Dermis blood vessel endothelial cell (primary cell): ENCODE results near the gene B9D2. TPM values are rescaled to one million over a fixed set of nuclear protein-coding genes. Genes with fewer than 3 reads are reported as not detected.

ENCODE experiments used
- DNase-seq: peaks from one replicate; pipeline ENCODE4 v3.0.0; 2010
- total RNA-seq: library from RNA; depleted of rRNA; stranded (reverse); fragments of >200 nt; gene quantifications from 2 replicates; pipeline ENCODE4 v1.2.3, GENCODE V29; 2014

B9D2 gene
- total RNA-seq, 1 donor from 2014 or later = 6.8 TPM

DNA sequence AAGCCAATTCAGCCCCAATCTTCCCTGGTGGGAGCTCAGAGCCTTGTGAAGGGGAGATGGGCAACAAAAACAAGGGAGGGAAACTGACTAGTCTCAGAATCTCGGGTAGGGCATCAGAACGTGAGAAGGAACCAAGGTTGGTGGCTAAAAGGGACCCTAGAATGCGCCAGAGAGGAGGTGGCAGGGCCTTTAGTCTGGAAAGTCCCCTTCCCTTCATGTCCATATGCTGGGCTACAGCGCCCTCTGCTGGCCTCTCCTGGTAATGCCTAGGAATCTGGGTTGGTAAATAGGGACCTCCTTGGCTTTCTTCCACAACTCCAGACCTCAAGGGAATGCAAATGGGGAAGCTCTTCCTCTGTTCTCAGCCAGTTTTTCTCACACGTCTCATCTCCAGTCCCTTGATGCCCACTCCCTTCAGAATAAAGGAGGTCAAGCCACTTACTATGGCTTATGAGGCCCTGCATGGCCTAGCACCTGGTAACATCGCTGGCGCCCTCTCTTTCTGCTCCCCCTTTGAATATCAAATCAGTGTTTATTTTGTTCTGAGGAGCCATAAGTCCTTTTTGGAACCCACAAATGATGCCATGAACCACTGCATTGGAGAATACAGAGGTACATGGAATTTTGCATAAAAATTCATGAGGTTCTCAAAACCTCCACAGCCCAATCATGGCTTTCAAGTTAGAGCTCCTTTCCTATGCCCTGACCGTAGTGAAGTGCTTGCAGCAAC lies 55.3 kb downstream of the B9D2 start:
- DNase-seq = peak; percentile 94

DNA sequence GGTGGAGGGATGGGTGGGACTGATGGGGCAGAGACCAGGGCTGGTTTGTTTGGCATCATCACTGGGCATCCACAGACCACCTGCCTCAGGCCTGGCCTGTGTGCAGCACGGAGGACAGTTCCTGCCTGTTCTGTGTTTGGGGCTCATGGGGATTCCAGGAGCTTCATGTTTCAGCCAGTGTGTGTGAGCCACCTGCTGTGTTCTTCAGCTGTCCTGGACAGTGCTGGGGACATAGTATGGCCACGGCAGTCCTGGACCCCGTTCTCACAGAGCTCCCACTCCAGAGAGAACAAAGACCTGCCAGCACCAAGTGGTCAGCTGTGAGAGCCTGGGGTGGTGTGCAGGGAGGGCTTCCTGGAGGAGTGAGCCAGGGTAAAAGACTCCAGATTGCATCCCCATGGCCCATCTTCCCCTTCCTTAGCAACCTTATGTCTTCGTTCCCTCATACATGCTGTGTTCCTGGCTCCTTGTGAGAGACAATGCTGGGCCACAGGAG lies 55.9 kb downstream of the B9D2 start:
- DNase-seq = no peak

DNA sequence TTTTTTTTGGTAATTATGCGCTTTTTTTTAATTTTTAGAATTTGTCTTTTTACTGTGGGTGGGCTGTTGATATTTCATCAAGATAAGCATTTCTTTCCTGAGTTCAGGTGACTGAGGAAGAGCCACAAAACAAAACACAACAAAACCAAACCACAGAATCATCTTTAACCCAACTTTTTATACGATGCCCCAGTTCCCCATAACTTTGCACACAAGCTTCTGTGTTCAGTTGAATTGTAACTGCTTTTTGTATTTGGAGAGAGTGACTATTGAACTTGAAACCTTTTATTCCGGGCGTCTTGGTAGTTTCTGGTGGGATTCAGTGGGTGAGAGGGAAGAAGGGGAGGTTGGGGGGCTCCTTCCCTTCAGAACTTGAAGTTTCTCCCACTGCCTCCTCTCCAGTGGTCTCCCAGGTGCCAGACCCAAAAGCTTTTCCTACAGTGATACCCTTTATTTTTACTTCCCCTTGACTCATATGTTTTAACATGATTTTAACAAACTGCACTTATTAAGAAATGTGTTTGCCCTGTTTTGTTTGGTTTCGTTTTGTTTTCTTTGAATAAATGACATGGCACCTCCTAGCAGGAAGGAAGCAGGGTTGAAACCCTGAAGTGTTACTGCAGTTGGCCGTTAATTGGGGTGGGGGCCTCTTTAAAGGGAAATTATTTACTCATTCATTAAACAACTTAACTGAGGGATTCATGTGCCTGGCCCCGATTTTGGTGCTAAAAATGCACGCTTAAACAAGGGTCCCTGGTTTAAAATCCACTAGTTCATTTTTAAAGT lies 56.7 kb downstream of the B9D2 start:
- DNase-seq = no peak

GRCh38 chr19:41305927-41306793 lies 57.8 kb downstream of the B9D2 start:
- no peak for DNase-seq

DNA sequence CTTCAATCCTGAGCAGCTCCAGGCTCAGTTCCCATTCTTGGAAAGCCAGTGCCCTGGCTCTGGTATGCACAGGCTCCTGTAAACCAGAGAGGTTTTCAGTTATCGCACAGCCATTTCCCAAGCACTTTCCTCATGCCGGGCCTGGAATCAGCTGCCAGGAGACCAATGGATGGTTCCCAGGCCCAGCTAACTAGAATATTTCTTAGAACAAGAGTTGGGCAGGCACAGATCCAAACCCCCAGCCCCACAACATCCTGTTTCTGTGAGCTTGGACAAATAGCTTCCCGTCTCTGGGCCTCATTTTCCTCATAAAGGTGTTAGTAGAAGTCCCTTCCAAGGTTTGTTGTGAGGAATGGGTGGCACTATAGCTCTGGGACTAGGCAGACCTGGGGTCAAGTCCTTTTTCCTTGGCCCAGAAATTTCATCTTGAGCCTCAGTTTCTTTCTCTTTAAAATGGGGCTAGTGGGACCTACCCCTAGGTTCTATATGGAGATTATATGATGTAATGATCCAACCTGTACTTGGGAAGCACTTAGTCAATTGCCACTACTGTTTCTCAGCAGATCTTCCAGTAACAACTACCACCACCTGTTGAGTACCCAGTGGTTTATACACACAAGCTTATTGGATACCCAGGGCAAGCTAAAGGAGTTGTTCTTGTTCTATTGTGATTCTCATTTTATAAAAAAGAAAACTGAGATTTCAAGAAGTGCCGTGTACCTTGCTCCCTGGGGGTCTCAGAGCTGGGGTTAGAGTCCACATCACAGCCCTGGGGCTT lies 59.1 kb downstream of the B9D2 start:
- DNase-seq = peak; percentile 32

Other genes with a start within 250 kb of the B9D2 start
- not detected in 2 replicates for gene CYP2F1, start 249.7 kb downstream of the B9D2 start, total RNA-seq
- 0.68 and 0.88 TPM in 2 replicates for gene CYP2S1, start 170.9 kb downstream of the B9D2 start, total RNA-seq
- gene AXL, start 144.9 kb downstream of the B9D2 start, total RNA-seq = 11.2 and 90.9 TPM in 2 replicates
- gene HNRNPUL1, start 99.8 kb downstream of the B9D2 start, total RNA-seq = 63.3 and 171 TPM in 2 replicates
- gene CCDC97, start 54.0 kb downstream of the B9D2 start, total RNA-seq = 7.5 and 13.2 TPM in 2 replicates
- gene TGFB1, start 10.2 kb downstream of the B9D2 start, total RNA-seq = 19.4 and 74.5 TPM in 2 replicates
- 4.7 and 9.2 TPM in 2 replicates for gene TMEM91, start 12.4 kb upstream of the B9D2 start, total RNA-seq
- 8.8 and 11.9 TPM in 2 replicates for gene EXOSC5, start 33.2 kb upstream of the B9D2 start, total RNA-seq
- gene BCKDHA, start 33.7 kb upstream of the B9D2 start, total RNA-seq = 36.9 and 69.8 TPM in 2 replicates
- gene B3GNT8, start 63.2 kb upstream of the B9D2 start, total RNA-seq = 1.8 and 2.6 TPM in 2 replicates
- gene DMAC2, start 75.8 kb upstream of the B9D2 start, total RNA-seq = 55.0 and 77.7 TPM in 2 replicates
- gene ERICH4, start 79.0 kb upstream of the B9D2 start, total RNA-seq = not detected in 2 replicates
- gene CEACAM21, start 212.0 kb upstream of the B9D2 start, total RNA-seq = 3.2 and 9.4 TPM in 2 replicates